ENCODE data around the gene KRTAP22-1.

KRTAP22-1 gene

DNA sequence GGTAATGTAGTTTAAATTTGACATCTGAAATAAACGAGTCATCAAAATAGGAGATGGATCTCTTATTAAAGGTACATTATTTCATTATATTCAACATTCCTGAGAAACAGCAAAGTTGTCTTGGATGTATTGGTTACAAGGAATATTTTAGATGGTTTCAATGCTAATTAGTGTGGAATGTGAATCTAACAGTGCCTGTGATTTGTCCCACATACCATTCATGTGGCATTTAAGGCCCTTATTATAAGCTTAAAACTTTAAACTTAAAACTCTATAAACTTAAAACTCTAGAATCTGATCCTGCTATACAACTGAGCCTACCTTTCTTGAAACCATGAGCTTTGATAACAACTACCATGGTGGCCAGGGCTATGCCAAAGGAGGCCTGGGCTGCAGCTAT lies at the start of gene KRTAP22-1:
Gene KRTAP22-1 (plus strand): TSS at position 301 of the 400 bp plus-strand sequence.
- DNase-seq, result no peak

DNA sequence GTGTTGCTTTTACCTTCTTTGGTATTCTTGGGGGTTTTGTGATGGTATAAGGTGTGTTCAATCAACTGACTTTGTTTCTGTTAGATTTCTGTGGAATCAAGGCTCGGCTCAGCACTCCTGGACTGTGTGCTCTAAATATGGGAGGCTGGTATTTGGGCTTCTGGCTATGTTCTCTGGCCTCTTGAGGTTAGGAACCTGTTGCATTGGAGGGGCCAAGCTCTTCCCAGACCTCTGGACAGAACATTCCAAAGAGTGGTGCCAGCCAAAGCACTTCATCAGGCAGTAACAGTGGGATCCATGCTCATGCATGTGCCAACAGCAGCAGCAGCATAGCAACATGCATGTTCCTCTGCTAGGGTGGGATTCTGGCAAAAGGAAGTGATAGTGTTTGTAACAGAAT lies 48.1 kb upstream of the KRTAP22-1 start:
- DNase-seq, result no peak

DNA sequence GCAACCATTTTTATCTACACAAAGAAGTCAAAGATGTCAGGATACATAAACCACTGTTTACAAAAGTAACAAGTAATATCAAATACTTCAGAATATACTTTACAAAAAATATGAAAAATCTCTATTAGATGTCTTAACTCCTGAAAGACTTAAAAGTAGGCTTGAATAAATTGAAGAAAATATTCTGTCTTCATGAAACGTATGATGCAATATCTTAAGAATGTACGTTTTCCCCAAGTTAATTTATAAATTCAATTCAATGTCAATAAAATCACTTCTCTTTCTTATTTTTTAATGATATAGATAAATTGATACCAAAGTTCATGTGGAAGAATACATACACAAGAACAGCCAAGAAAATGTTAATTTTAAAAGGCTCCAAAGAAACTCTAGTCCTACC lies 45.8 kb upstream of the KRTAP22-1 start:
- no peak for DNase-seq

- no peak for DNase-seq
Measured at GRCh38 chr21:30561264-30561895, 39.5 kb upstream of the KRTAP22-1 start, which contains the start of gene KRTAP19-7. KRTAP19-7 (minus strand) TSS chr21:30561314; CDS start chr21:30561289, 25 bp downstream.

- DNase-seq, result no peak
Measured at GRCh38 chr21:30561957-30562356, 38.9 kb upstream of the KRTAP22-1 start.

GRCh38 chr21:30563072-30563471 lies 37.8 kb upstream of the KRTAP22-1 start:
- DNase-seq, result no peak

DNA sequence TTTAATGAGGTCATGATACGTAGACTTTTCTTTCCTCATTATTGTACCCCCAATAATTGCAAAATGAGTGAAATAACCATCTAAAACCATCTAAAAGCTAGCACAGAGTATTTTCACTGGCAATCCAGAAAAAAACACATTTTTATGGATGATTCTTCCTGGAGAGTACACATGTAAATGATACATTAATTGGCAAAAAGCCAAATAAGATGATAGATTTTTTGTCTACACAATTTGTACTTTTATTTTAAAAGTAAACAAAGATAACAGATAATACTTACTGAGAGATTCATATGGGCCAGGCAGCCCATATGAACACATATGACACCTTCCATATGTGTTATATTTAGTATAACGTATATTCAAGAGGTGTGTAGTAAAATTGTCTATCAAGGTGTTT lies 37.3 kb upstream of the KRTAP22-1 start:
- DNase-seq, result no peak

DNA sequence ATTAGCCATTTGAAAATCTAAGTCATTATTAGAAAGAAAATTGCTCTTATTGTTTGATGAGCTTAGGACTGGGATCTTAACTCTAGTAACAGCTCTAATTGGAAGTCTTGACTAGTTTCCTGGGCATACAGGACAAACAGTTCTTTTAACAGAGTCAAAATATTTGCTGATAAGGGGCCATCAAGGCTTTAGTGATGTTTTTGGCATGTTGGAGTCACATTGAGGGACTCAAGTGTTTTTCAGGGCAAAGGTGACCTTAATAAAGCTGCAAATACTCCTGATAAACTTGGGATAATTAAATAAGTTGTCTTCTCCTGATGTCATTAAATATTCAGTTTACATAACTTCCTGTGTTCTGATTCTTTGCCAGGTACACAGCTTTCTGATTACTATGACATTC lies 33.3 kb upstream of the KRTAP22-1 start:
- no peak for DNase-seq

DNA sequence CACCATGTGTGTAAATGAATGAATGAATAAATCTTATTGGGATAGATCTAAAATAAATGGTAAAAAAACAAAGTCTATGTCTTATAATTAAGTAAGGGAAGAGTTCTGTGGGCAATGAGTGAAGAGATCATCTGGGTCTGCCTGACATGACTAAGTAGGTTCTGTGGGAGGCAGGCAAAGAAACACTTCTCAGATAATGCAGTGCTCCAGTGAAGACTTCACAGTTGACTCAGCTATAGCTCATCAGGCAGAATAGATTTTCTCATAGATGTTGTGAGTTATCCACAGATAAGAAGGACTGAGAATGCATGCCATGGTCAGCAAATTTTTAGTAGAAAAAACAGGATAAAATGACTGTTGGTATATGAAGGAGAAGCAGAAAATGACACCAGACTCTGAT lies 23.1 kb upstream of the KRTAP22-1 start:
- DNase-seq, result no peak

GRCh38 chr21:30579346-30579745 lies 21.5 kb upstream of the KRTAP22-1 start:
- no peak for DNase-seq

- no peak for DNase-seq
Measured at GRCh38 chr21:30580132-30580531, 20.8 kb upstream of the KRTAP22-1 start.

DNA sequence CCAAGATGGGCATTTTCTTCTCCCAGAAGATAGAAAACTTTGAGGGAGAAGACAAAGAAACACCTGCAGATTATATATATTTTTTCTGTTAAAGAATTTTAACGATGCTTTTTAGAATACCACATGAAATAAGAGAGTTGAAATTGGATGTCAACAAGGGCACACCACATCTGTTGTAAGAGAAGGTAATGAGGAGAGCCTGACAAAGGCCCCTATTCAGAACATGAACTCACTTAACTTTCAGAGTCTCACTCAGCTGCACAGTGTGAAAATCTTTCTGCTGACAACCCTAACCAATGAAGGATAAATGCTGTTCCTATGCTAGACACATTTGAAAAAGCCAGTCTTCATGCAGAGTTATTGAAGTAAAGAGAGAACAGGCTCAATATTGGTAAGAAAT lies 18.0 kb upstream of the KRTAP22-1 start:
- no peak for DNase-seq

GRCh38 chr21:30590297-30590696 lies 10.6 kb upstream of the KRTAP22-1 start, which contains the start of gene KRTAP22-2:
KRTAP22-2 (minus strand) TSS chr21:30590397.
- DNase-seq, result no peak

DNA sequence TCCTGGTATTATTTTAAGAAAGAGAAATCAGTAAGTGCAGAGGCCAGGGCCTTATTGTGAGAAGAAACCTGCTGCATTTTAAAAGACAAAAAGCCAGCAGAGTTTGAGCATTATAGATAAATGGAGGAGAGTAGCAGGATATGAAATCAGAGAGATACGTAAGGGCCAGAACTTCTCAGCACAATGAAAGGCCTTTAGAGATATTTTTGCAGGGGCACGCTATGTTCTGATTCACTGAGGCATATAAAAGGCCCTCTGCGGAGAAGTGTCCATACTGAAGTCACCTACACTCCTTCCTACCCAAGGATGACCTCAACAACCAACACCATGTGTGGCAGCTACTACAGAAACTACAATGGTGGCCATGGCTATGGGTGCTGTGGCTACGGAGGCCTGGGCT lies 8.7 kb upstream of the KRTAP22-1 start, which contains the start of gene KRTAP6-3:
Gene KRTAP6-3 (plus strand): TSS at position 301 of the 400 bp plus-strand sequence. CDS start 6 bp downstream, at position 307.
- no peak for DNase-seq

- no peak for DNase-seq
Measured at GRCh38 chr21:30598802-30599201, 2.1 kb upstream of the KRTAP22-1 start, which contains the start of gene KRTAP6-2. KRTAP6-2 (minus strand) TSS chr21:30598902; CDS start chr21:30598874, 28 bp downstream.

- no peak for DNase-seq
Measured at GRCh38 chr21:30605968-30606367, 5.1 kb downstream of the KRTAP22-1 start.

GRCh38 chr21:30612132-30612531 lies 11.2 kb downstream of the KRTAP22-1 start:
- no peak for DNase-seq

GRCh38 chr21:30613836-30614235 lies 12.9 kb downstream of the KRTAP22-1 start, which contains the start of gene KRTAP6-1:
KRTAP6-1 (minus strand) TSS chr21:30613930; CDS start chr21:30613904, 26 bp downstream.
- DNase-seq, result no peak

DNA sequence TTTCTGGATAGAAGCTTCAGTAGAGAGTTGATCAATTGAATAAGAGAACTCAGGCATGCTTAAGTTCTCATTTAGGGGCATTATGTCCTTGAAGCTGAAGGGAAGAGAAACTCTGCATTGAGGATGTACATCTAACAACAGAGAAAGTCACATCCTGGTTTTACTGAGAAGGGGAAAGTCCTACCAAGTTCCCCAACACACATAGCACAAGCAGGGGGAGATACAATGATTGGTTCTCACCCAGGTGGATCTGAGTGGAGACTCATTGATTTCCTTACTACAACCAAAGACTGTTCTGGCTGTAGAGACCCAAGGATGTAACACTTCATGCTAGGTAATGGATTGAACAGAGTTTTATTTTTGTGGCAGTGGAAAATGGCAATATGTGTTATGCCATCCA lies 14.3 kb downstream of the KRTAP22-1 start:
- DNase-seq, result no peak

DNA sequence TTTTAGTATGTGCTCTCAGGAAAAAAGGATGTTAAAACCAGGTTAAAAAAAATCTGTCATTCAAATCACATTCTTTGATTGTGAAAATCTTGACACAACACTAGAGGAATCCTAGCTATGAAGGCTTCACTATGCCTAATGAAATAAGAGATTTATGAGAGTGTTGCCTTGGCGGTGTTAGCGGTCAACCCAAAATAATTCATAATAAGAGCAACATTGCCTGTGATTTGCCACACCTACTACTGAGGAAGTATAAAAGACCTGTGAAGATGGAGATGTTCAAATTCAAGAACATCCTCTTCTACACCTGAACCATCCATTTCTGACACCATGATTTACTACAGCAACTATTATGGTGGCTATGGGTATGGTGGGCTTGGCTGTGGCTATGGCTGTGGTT lies 15.2 kb downstream of the KRTAP22-1 start, which contains the start of gene KRTAP20-1:
Gene KRTAP20-1 (plus strand): TSS at position 301 of the 400 bp plus-strand sequence. CDS start 30 bp downstream, at position 331.
- DNase-seq, result no peak

GRCh38 chr21:30620080-30620479 lies 19.2 kb downstream of the KRTAP22-1 start:
- DNase-seq, result no peak

DNA sequence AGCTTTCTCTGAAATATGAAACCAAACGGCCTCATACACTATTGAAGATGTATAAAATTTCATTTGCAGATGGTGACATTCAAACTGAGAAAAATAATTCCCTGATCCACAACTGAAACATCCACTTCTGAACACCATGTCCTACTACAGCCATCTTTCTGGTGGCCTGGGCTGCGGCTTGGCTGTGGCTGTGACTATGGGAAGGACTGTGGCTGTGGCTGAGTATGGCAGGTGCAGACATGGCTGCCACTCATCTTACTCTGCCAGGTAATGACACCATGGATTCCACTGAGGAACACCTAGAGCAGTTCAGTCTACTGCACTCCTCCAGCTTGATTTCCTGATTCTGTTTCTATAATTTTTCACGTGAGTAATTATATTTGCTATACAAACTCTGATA lies 19.6 kb downstream of the KRTAP22-1 start, which contains the start of gene KRTAP20-4:
Gene KRTAP20-4 (plus strand): TSS at position 106 of the 400 bp plus-strand sequence.
- DNase-seq, result no peak

DNA sequence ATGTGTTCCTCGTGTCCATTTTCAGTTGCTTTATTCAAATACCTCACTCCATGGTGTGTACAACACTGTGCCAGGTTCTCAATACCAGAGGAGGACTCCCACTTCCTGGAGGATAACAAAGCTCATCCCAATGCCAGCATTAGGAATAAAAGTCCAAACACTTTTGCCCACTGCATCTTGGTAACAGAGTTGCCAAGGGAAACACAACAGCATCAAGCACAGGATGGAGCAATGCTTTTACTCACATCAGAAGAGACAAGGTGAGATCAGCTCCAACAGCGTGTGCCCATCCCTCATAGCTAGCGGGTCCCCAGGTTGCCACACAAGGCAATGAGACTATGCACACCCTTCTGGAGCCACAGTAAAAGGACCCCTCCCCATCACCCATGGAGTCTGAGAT lies 22.5 kb downstream of the KRTAP22-1 start:
- DNase-seq, result no peak

DNA sequence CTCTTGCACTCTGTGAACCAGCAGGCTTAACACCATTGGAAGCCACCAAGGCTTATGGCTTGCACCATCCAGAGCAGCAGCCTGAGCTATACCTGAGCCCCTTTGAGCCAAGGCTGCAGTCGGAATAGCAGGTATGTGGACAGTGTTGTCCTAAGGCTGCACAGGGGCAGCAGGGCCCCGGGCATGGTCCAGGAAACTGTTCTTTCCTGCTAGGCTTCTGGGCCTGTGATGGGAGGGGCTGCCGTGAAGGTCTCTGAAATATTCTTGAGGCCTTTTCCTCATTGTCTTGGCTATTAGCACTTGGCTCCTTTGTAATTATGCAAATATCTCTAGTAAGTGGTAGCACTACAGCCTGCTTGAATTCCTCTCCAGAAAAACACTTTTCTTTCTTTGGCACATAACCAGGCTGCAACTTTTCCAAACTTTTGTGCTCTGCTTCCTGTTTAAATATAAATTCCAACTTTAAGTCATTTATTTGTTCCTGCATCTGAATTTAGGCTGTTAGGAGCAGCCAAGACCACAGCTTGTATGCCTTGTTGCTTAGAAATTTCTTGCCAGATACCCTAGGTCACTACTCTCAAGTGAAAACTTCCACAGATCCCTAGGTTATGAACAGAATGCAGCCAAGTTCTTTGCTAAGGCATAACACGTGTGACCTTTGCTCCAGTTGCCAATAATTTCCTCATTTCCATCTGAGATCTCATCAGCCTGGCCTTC lies 24.7 kb downstream of the KRTAP22-1 start:
- no peak for DNase-seq
